CD8-positive, alpha-beta memory T cell (primary cell): ENCODE measurements around the gene CUX1. TPM values are rescaled to one million over a fixed set of nuclear protein-coding genes. Genes with fewer than 3 reads are reported as not detected.

ENCODE experiments used
- CTCF ChIA-PET: fragments of 350-600 bp; sonication (Branson Sonifier 250); formaldehyde crosslinking; loops from one replicate; lab custom pipeline; 2021; ENCODE audit warnings: antibody characterized with exemption; lab: Charles Lee
- POLR2A ChIA-PET: fragments of 350-600 bp; sonication (Branson Sonifier 250); formaldehyde crosslinking; loops from one replicate; lab custom pipeline; 2021; ENCODE audit warnings: antibody characterized with exemption; lab: Charles Lee
- DNase-seq, 5 donors: peaks; one replicate each; pipeline versions ENCODE4 v3.0.0 to v3.0.0-alpha.2; 2020 to 2022; ENCODE audit warnings: mixed read lengths in 1 of 5
- H3K27ac ChIP-seq: one replicate; pipeline ENCODE4 v1.7.0; 2013; ENCODE audit warnings: low read depth, mild to moderate bottlenecking, low read length, moderate library complexity
- H3K27me3 ChIP-seq: 2 replicates; pipeline ENCODE4 v1.7.0; 2013; ENCODE audit warnings: low read length, mild to moderate bottlenecking; ENCODE audit not compliant: insufficient read depth, poor library complexity, severe bottlenecking
- H3K36me3 ChIP-seq: 2 replicates; pipeline ENCODE4 v1.7.0; 2013; ENCODE audit warnings: mild to moderate bottlenecking, low read length, moderate library complexity; ENCODE audit not compliant: insufficient read depth
- H3K4me1 ChIP-seq: 2 replicates; pipeline ENCODE4 v1.7.0; 2013; ENCODE audit warnings: mild to moderate bottlenecking, low read length, moderate library complexity; ENCODE audit not compliant: insufficient read depth
- H3K4me3 ChIP-seq: 2 replicates; pipeline ENCODE4 v1.7.0; 2013; ENCODE audit warnings: mild to moderate bottlenecking, low read length
- H3K9me3 ChIP-seq: 2 replicates; pipeline ENCODE4 v1.7.0; 2013; ENCODE audit warnings: mild to moderate bottlenecking, low read length
- H3K27ac Mint-ChIP-seq, 8 donors: one replicate each; pipeline ENCODE4 v1.8.0; 2020 to 2021; ENCODE audit warnings: mixed read lengths in 8 of 8, mild to moderate bottlenecking in 6 of 8, inconsistent platforms in 3 of 8, moderate library complexity in 3 of 8
- H3K27me3 Mint-ChIP-seq, 2 donors: one replicate each; pipeline ENCODE4 v1.8.0; 2020 to 2021; ENCODE audit warnings: mixed read lengths in 2 of 2, mild to moderate bottlenecking in 1 of 2, moderate library complexity in 1 of 2
- H3K36me3 Mint-ChIP-seq, 3 donors: one replicate each; pipeline ENCODE4 v1.8.0; 2020 to 2021; ENCODE audit warnings: mixed read lengths in 3 of 3, inconsistent platforms in 1 of 3, mild to moderate bottlenecking in 1 of 3
- H3K4me1 Mint-ChIP-seq, 3 donors: one replicate each; pipeline ENCODE4 v1.8.0; 2020 to 2021; ENCODE audit warnings: mixed read lengths in 3 of 3, inconsistent platforms in 1 of 3, mild to moderate bottlenecking in 1 of 3
- H3K4me3 Mint-ChIP-seq, 7 donors: one replicate each; pipeline ENCODE4 v1.8.0; 2020 to 2021; ENCODE audit warnings: mixed read lengths in 7 of 7, mild to moderate bottlenecking in 6 of 7, moderate library complexity in 4 of 7, inconsistent platforms in 2 of 7
- H3K9me3 Mint-ChIP-seq, 5 donors: one replicate each; pipeline ENCODE4 v1.8.0; 2020 to 2022; ENCODE audit warnings: mixed read lengths in 5 of 5, mild to moderate bottlenecking in 3 of 5, moderate library complexity in 2 of 5, inconsistent platforms in 1 of 5
- polyA plus RNA-seq: library from polyadenylated mRNA; unstranded; fragments of 300-500 nt; fragmentation: Illumina TruSeq; gene quantifications from one replicate; pipeline ENCODE4 v1.2.3, GENCODE V29; 2021
- total RNA-seq, 2 experiments: library from RNA; stranded (reverse); gene quantifications; one replicate each; pipeline ENCODE4 v1.2.3, GENCODE V29; 2021

The CUX1 gene
- total and polyA plus RNA-seq, 3 experiments from 2014 or later, result 23.2 to 26.4 (median 23.6) TPM

DNA sequence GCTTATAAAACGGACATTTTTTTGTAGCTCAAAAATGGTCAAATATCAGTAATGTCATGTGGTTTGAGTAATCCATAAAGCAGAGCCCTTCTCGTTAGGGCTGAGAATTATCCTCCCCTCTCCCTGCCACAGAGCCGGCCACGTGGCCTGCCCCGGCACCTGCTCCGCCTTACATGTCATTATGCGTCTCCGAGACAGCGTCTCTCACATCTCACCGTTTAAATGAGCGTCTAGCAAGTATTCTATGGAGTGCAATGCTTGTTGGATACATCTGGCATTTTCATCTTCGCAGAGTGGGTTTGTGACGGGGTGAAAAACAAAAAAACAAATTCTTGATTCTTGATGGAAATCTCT is 86.1 kb downstream of the CUX1 start:
- no peak for DNase-seq
- Mint-ChIP-seq H3K36me3 (peaks cover 0 to 3% (median 0%) of the 10 kb centered on the region in 3 donors), H3K4me1 (peaks cover 5 to 17% (median 16%) of the 10 kb centered on the region in 3 donors), H3K4me3 (no peak overlapping the region), H3K9me3 (no peaks in the 10 kb centered on the region), H3K27me3 (no peaks in the 10 kb centered on the region), H3K27ac (no peak overlapping the region)
- H3K27me3 ChIP-seq, result no peaks in the 10 kb centered on the region
- CTCF ChIA-PET, result no interaction called here
- no peak overlapping the region for H3K4me3 ChIP-seq
- no peaks in the 10 kb centered on the region for H3K4me1 ChIP-seq
- H3K9me3 ChIP-seq, result no peaks in the 10 kb centered on the region
- peak overlapping the region; percentile 38 for H3K27ac ChIP-seq
- H3K36me3 ChIP-seq, result no peaks in the 10 kb centered on the region
- POLR2A ChIA-PET, result no interaction called here

DNA sequence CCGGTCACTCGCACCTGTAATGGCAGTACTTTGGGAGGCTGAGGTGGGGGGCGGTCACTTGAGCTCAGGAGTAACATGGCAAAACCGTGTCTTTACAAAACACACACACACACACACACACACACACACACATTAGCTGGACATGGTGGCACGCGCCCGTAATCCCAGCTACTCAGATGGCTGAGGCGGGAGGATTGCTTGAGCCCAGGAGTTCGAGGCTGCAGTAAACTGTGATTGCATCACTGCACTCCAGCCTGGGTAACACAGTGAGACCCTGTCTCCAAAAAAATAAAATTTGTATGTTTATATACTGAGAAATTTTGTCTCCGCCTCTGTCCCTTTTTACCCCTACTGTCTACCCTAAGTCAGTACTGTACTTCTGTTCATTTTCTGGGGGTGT is 86.6 kb downstream of the CUX1 start:
- no peaks in the 10 kb centered on the region for H3K27me3 ChIP-seq
- Mint-ChIP-seq H3K36me3 (peaks cover 0 to 3% (median 0%) of the 10 kb centered on the region in 3 donors), H3K4me1 (peaks cover 5 to 21% (median 18%) of the 10 kb centered on the region in 3 donors), H3K9me3 (no peaks in the 10 kb centered on the region), H3K27me3 (no peaks in the 10 kb centered on the region), H3K27ac (peak overlapping the region in 1 of 8 donors; percentile 26), H3K4me3 (no peak overlapping the region)
- no peaks in the 10 kb centered on the region for H3K9me3 ChIP-seq
- POLR2A ChIA-PET, result interaction anchor here (0.6 kb wide), 1 partner anchor 26 kb away, joined by 3 read pairs; no protein-coding TSS in a partner anchor
- peak overlapping the region; percentile 16 for H3K27ac ChIP-seq
- no peaks in the 10 kb centered on the region for H3K36me3 ChIP-seq
- H3K4me3 ChIP-seq, result no peak overlapping the region
- no peak for DNase-seq
- no peaks in the 10 kb centered on the region for H3K4me1 ChIP-seq
- CTCF ChIA-PET, result no interaction called here

DNA sequence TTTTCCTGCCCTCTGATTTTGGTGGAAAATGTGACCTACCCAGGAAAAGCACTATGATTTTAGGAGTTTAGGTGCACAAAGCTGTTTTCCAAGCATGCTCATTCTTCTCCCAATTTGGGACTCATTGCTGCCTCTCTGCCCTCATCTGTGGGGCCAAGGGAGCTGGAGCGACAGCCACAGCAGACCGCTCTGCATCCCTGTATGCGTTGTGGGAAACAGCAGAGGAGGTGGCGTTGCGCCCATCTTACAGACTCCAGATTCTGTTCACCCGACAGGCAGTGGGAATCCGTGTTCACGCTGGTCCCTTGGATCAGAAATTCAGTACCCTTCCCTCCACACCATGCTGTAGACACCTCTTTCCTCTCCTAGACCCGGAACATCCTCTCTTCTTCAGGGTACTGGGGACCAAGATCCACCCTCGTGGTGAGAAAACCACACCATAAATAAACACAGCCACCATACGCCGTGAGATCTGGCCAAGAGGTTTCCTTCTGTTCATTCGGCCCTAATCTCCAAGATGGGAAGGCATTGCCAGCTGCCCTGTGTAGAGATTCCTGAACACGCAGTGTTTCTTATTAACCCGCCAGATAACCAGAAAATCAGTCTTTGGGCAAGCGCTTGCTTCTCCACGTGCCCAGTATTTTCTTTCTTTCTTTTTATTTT is 87.9 kb downstream of the CUX1 start:
- ChIA-PET CTCF (no interaction called here), POLR2A (no interaction called here)
- Mint-ChIP-seq H3K4me1 (peaks cover 0 to 18% (median 14%) of the 10 kb centered on the region in 3 donors), H3K36me3 (peaks cover 0 to 3% (median 0%) of the 10 kb centered on the region in 3 donors), H3K9me3 (no peaks in the 10 kb centered on the region), H3K27ac (peak overlapping the region in 2 of 8 donors; percentile 9 to 36), H3K27me3 (no peaks in the 10 kb centered on the region), H3K4me3 (no peak overlapping the region)
- no peaks in the 10 kb centered on the region for H3K27me3 ChIP-seq
- no peak for DNase-seq
- no peaks in the 10 kb centered on the region for H3K9me3 ChIP-seq
- no peak overlapping the region for H3K4me3 ChIP-seq
- H3K4me1 ChIP-seq, result no peaks in the 10 kb centered on the region
- no peak overlapping the region for H3K27ac ChIP-seq
- no peaks in the 10 kb centered on the region for H3K36me3 ChIP-seq

DNA sequence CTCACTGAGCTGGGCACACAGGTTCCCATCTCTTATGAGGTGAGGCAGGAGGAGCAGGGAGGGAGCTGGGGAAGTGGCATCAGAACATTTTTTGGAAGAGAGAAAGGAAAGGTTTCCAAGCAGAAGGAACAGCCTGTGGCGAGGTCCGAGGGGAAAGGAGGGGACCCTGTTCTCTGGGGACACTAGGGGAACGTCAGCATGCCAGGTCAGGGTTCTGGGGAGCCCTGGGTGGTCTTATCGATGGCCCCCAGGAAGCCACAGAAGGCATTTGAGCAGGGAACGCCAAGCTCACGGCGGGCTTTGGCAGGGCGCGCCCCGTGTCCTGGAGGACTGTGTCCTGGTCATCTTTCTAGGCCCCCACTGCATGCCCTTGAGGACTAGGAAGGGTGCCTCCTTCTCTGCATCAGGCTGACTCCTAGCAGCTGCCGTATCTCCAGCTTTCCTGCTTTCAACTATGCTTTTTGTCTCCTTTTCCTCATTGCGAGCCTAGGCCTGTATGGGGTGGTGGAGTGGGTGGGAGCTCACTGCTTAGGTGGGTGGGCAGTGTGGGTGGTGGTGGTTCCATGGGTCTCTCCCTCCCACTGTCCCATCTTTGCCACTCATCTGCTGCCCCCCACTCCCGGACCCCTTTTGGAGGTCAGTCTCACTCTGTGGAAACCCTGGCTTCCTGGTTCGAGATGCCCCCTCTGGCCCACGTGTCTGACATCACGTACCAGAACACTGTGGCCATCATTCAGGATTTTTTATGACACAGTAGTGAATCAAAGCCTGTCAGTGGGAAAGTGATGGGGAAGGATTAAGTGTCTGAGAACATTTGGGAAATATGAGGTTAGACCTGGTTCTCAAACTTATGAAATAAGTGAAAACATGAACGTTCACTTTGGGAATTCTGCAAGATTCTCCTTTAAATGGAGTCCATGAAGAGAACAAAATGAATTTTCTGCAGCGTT is 89.1 kb downstream of the CUX1 start:
- DNase-seq, result no peak
- POLR2A ChIA-PET, result no interaction called here
- Mint-ChIP-seq H3K9me3 (no peaks in the 10 kb centered on the region), H3K27ac (no peak overlapping the region), H3K4me3 (no peak overlapping the region), H3K36me3 (peaks cover 0 to 3% (median 0%) of the 10 kb centered on the region in 3 donors), H3K27me3 (no peaks in the 10 kb centered on the region), H3K4me1 (peaks cover 0 to 16% (median 11%) of the 10 kb centered on the region in 3 donors)
- no peaks in the 10 kb centered on the region for H3K36me3 ChIP-seq
- no peak overlapping the region for H3K4me3 ChIP-seq
- H3K4me1 ChIP-seq, result no peaks in the 10 kb centered on the region
- no peaks in the 10 kb centered on the region for H3K27me3 ChIP-seq
- CTCF ChIA-PET, result no interaction called here
- no peaks in the 10 kb centered on the region for H3K9me3 ChIP-seq
- H3K27ac ChIP-seq, result no peak overlapping the region

DNA sequence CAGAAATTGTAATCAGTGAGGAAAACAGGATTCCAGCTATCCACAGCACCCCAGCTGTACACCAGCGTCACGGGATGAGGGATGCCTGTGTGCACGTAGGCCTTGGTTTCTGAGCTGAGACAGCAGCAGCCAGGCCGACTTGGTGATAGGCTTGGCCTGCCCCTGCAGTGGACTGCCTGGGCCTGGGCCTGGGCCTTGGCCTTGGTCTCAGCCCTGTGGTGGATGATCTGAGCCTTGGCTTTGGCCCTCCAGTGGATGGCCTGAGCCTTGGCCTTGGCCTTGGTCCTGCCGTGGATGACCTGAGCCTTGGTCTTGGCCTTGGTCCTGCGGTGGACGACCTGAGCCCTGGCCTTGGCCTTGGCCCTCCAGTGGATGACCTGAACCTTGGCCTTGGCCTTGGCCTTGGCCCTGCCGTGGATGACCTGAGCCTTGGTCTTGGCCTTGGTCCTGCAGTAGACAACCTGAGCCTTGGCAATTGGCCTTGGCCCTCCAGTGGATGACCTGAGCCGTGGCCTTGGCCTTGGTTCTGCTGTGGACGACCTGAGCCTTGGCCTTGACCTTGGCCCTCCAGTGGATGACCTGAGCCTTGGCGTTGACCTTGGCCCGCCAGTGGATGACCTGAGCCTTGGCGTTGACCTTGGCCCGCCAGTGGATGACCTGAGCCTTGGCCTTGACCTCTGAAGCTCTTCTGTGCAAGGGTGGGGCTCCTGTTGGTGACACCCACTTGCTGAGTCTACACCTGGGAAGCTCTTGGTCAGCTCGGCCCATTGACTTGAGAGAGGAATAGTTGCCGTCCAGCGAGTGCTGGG is 93.8 kb downstream of the CUX1 start:
- Histone ChIP-seq H3K36me3 (no peaks in the 10 kb centered on the region), H3K4me1 (no peaks in the 10 kb centered on the region), H3K27ac (no peak overlapping the region), H3K9me3 (no peaks in the 10 kb centered on the region), H3K4me3 (no peak overlapping the region), H3K27me3 (no peaks in the 10 kb centered on the region)
- Mint-ChIP-seq H3K27me3 (no peaks in the 10 kb centered on the region), H3K36me3 (peaks cover 0 to 16% (median 1%) of the 10 kb centered on the region in 3 donors), H3K27ac (no peak overlapping the region), H3K4me1 (peaks cover 6 to 23% (median 14%) of the 10 kb centered on the region in 3 donors), H3K4me3 (no peak overlapping the region), H3K9me3 (no peaks in the 10 kb centered on the region)
- CTCF ChIA-PET, result no interaction called here
- DNase-seq, result no peak
- POLR2A ChIA-PET, result no interaction called here

DNA sequence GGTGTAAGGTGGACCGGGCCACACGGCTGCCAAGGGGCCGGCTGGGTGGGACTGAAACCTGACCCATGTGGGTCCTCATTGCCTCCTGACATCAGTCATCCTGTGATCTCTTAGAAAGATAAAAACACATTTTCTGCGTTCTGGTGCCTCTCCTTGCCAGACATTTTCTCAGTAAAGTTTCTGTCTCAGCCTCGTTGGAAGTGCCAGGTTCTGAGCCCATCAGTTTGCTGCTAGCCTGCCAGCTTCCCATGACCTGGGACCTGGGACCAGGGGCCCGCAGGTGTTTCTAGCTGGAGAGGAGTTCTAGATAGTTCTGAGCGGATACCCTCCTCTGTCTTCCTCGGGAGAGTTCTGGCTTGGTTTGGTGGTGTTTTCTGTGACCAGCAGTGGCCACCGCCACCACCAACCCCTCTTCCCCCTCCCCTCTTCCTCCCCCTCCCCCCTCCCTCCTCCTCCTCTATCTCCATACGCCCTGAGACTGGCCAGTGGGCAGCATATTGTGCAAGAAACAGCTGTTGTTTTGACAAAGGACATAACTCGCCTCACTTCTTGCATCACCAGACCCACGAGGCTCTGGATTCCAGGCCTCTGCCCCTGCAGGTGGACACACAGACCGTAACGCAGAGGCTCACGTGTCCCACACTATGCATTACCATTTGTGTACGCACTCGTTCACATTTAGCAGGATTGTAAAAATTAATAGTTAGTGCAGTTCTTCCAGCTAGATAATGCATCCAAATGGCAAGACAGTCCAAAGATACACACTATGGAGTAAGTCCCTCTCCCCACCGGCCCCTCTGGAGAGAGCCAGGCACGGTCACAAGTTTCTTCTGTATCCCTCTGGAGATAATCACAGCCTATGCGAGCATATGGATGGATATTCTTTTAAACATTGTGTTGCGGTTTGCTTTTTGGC is 94.6 kb downstream of the CUX1 start:
- H3K27me3 Mint-ChIP-seq, result no peaks in the 10 kb centered on the region
- no peak overlapping the region for H3K27ac ChIP-seq
- H3K27me3 ChIP-seq, result no peaks in the 10 kb centered on the region
- no peak overlapping the region for H3K4me3 Mint-ChIP-seq
- no peaks in the 10 kb centered on the region for H3K4me1 ChIP-seq
- POLR2A ChIA-PET, result no interaction called here
- DNase-seq, result no peak
- no peak overlapping the region for H3K4me3 ChIP-seq
- H3K9me3 Mint-ChIP-seq, result no peaks in the 10 kb centered on the region
- no peaks in the 10 kb centered on the region for H3K9me3 ChIP-seq
- CTCF ChIA-PET, result no interaction called here
- peaks cover 6 to 23% (median 14%) of the 10 kb centered on the region in 3 donors for H3K4me1 Mint-ChIP-seq
- H3K36me3 Mint-ChIP-seq, result peaks cover 0 to 25% (median 6%) of the 10 kb centered on the region in 3 donors
- peak overlapping the region in 1 of 8 donors; percentile 69 for H3K27ac Mint-ChIP-seq
- H3K36me3 ChIP-seq, result no peaks in the 10 kb centered on the region

DNA sequence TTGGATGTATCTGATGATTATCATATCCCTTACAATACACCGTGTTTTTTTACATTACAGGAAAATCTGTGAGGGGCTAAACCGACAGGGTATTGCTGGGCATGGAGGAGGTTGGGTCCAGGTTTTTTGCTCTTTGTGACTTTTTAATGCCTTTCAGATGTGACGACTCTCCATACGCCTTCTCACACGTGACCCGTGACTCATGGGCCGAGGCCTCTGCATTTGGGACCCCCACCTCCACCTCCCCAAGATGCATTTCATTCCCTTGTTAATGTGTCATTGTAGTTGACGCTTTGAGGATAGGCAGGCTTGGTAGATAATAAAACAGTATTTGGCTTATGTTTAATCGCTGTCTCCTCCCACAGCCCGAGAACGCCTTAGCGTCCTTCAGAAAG is 95.3 kb downstream of the CUX1 start:
- no peaks in the 10 kb centered on the region for H3K36me3 ChIP-seq
- CTCF ChIA-PET, result no interaction called here
- no peaks in the 10 kb centered on the region for H3K27me3 Mint-ChIP-seq

More for the DNA sequence above, 95.3 kb downstream of the CUX1 start:
- H3K27ac ChIP-seq, result no peak overlapping the region
- no peak for DNase-seq
- H3K9me3 Mint-ChIP-seq, result no peaks in the 10 kb centered on the region
- peaks cover 6 to 23% (median 11%) of the 10 kb centered on the region in 3 donors for H3K4me1 Mint-ChIP-seq
- peaks cover 0 to 30% (median 8%) of the 10 kb centered on the region in 3 donors for H3K36me3 Mint-ChIP-seq
- POLR2A ChIA-PET, result no interaction called here
- H3K4me1 ChIP-seq, result no peaks in the 10 kb centered on the region
- no peaks in the 10 kb centered on the region for H3K9me3 ChIP-seq
- H3K27me3 ChIP-seq, result no peaks in the 10 kb centered on the region
- H3K4me3 Mint-ChIP-seq, result no peak overlapping the region
- H3K27ac Mint-ChIP-seq, result no peak overlapping the region
- no peak overlapping the region for H3K4me3 ChIP-seq
